Right ventricle myocardium inferior (tissue), 1 donor: ENCODE results near the gene TBL2. TPM values are rescaled to one million over a fixed set of nuclear protein-coding genes. Genes with fewer than 3 reads are reported as not detected.
"Not testable (repeated sequence)": the region's sequence is repeated elsewhere in the genome, so short reads cannot be mapped to it uniquely, and the experiment has no call there.

Experiments
- ATAC-seq: fragments of 200-7000 bp; cut with Tn5 transposase; one replicate; pipeline ENCODE4 v1.9.1; 2020; ENCODE audit warnings: mild to moderate bottlenecking, moderate library complexity
- DNase-seq: peaks from one replicate; pipeline ENCODE4 v3.0.0; 2021; ENCODE audit errors: missing footprints
- intact Hi-C: fragments of 100-400 bp; cut with DNase I; formaldehyde crosslinking; loops from one replicate; pipeline ENCODE4 v1.11.0; 2022
- total RNA-seq: library from RNA; stranded (reverse); fragmentation: NEBNext Ultra II Directional; extraction: Animal tissue kit (Norgen Biotek cat#: 25700); gene quantifications from one replicate; pipeline ENCODE4 v1.2.1, GENCODE V29; 2021
- donor health status: DM: no; HTN: yes; CAD: no; lungs with severe emphysema.

Gene TBL2
- total RNA-seq, 1 donor from 2014 or later = 10.4 TPM

GRCh38 chr7:73550093-73550492 lies 28.3 kb downstream of the TBL2 start:
- intact Hi-C loops, DNase-seq, ATAC-seq: not testable (repeated sequence)

GRCh38 chr7:73549176-73549575 lies 29.2 kb downstream of the TBL2 start:
- intact Hi-C loops = no loop called here
- ATAC-seq = no peak

GRCh38 chr7:73547841-73548240 lies 30.5 kb downstream of the TBL2 start:
- DNase-seq (no peak), ATAC-seq (no peak)
- intact Hi-C loops = no loop called here

More at GRCh38 chr7:73549176-73549575, 29.2 kb downstream of the TBL2 start:
- DNase-seq = no peak

- no peak for ATAC-seq
These were observed 33.7 kb downstream of the TBL2 start for GRCh38 chr7:73544678-73545077.

GRCh38 chr7:73541722-73542121 lies 36.7 kb downstream of the TBL2 start:
- DNase-seq (no peak), ATAC-seq (no peak)
- intact Hi-C loops = no loop called here

More at GRCh38 chr7:73544678-73545077, 33.7 kb downstream of the TBL2 start:
- DNase-seq = no peak
- intact Hi-C loops = no loop called here

GRCh38 chr7:73539709-73540108 lies 38.7 kb downstream of the TBL2 start:
- intact Hi-C loops = no loop called here
- no peak for ATAC-seq
- DNase-seq = no peak

- DNase-seq, intact Hi-C loops, ATAC-seq: not testable (repeated sequence)
These were observed 39.9 kb downstream of the TBL2 start for GRCh38 chr7:73538510-73538909.

- no peak for ATAC-seq
- intact Hi-C loops = no loop called here
- DNase-seq = no peak
These were observed 41.3 kb downstream of the TBL2 start for GRCh38 chr7:73537051-73537450.

GRCh38 chr7:73536479-73536878 lies 41.9 kb downstream of the TBL2 start:
- no peak for DNase-seq
- intact Hi-C loops = no loop called here
- no peak for ATAC-seq

GRCh38 chr7:73535918-73536317 lies 42.5 kb downstream of the TBL2 start:
- ATAC-seq, DNase-seq, intact Hi-C loops: not testable (repeated sequence)

- intact Hi-C loops = no loop called here
- ATAC-seq (no peak), DNase-seq (no peak)
These were observed 44.6 kb downstream of the TBL2 start for GRCh38 chr7:73533742-73534141.

- ATAC-seq (no peak), DNase-seq (no peak)
- intact Hi-C loops = no loop called here
These were observed 46.2 kb downstream of the TBL2 start for GRCh38 chr7:73532224-73532623.

GRCh38 chr7:73530800-73531199 lies 47.6 kb downstream of the TBL2 start:
- DNase-seq = no peak
- intact Hi-C loops = no loop called here
- no peak for ATAC-seq

GRCh38 chr7:73526896-73527821 lies 51.2 kb downstream of the TBL2 start:
- intact Hi-C loops = no loop called here
- no peak for ATAC-seq
- DNase-seq = no peak

GRCh38 chr7:73526158-73526494 lies 52.3 kb downstream of the TBL2 start:
- intact Hi-C loops, DNase-seq, ATAC-seq: not testable (repeated sequence)

- ATAC-seq (peak; percentile 98), DNase-seq (peak; percentile 99)
- intact Hi-C loops = loop anchor here (1.0 to 5.0 kb wide), 3 partner anchors 35 to 690 kb away; partner anchors contain the start of genes BCL7B and TBL2
These were observed 56.1 kb downstream of the TBL2 start, which contains the start of gene BAZ1B for GRCh38 chr7:73522105-73522872. TSS of gene BAZ1B (minus strand) at chr7:73522293. CDS start at chr7:73521933, 360 bp downstream.

- ATAC-seq = peak; percentile 81
- peak; percentile 81 for DNase-seq
- intact Hi-C loops = loop anchor here (1.0 to 5.0 kb wide), 3 partner anchors 36 to 689 kb away; partner anchors contain the start of genes BCL7B and TBL2
These were observed 56.7 kb downstream of the TBL2 start for GRCh38 chr7:73521636-73522104.

GRCh38 chr7:73520673-73521635 lies 57.4 kb downstream of the TBL2 start:
- ATAC-seq (no peak), DNase-seq (no peak)
- intact Hi-C loops = loop anchor here (5.0 kb wide), 1 partner anchor 689 kb away; no protein-coding TSS in a partner anchor
